Activated T-helper 1 cell treated with Interleukin-2 at 50 U/mL for 16 hours (primary cell): ENCODE measurements around the gene B4GALT6.

ENCODE experiments used
- DNase-seq: peaks from one replicate; pipeline ENCODE4 v3.0.0-alpha.2; 2020; ENCODE audit warnings: low read depth

B4GALT6 gene

DNA sequence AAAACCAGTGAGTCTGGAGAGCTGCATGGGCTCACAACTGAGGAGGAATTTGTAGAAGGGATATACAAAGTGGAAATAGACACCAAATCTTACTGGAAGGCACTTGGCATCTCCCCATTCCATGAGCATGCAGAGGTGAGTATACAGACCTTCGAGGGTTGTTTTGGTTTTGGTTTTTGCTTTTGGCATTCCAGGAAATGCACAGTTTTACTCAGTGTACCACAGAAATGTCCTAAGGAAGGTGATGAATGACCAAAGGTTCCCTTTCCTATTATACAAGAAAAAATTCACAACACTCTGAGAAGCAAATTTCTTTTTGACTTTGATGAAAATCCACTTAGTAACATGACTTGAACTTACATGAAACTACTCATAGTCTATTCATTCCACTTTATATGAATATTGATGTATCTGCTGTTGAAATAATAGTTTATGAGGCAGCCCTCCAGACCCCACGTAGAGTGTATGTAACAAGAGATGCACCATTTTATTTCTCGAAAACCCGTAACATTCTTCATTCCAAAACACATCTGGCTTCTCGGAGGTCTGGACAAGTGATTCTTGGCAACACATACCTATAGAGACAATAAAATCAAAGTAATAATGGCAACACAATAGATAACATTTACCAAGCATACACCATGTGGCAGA, 89.1 kb downstream of the B4GALT6 start:
- DNase-seq, result no peak

DNA sequence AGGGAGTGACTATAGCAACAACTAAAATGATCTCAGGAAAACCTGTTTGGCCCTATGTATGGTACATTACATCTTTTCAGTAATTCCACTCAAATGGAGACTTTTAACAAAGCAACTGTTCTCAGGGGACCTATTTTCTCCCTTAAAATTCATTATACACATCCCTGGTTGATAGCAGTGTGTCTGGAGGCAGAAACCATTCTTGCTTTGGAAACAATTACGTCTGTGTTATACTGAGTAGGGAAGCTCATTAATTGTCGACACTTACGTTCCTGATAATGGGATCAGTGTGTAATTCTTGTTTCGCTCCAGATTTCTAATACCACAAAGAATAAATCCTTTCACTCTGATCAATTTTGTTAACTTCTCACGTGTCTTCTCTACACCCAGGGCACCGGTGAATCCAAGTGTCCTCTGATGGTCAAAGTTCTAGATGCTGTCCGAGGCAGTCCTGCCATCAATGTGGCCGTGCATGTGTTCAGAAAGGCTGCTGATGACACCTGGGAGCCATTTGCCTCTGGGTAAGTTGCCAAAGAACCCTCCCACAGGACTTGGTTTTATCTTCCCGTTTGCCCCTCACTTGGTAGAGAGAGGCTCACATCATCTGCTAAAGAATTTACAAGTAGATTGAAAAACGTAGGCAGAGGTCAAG, 91.7 kb downstream of the B4GALT6 start:
- DNase-seq, result no peak

DNA sequence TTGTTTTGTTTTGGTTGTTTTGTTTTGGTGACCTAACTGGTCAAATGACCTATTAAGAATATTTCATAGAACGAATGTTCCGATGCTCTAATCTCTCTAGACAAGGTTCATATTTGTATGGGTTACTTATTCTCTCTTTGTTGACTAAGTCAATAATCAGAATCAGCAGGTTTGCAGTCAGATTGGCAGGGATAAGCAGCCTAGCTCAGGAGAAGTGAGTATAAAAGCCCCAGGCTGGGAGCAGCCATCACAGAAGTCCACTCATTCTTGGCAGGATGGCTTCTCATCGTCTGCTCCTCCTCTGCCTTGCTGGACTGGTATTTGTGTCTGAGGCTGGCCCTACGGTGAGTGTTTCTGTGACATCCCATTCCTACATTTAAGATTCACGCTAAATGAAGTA, 92.8 kb downstream of the B4GALT6 start, which contains the start of gene TTR:
Gene TTR (plus strand): TSS at position 250 of the 400 bp plus-strand sequence. CDS start 26 bp downstream, at position 276.
- no peak for DNase-seq

DNA sequence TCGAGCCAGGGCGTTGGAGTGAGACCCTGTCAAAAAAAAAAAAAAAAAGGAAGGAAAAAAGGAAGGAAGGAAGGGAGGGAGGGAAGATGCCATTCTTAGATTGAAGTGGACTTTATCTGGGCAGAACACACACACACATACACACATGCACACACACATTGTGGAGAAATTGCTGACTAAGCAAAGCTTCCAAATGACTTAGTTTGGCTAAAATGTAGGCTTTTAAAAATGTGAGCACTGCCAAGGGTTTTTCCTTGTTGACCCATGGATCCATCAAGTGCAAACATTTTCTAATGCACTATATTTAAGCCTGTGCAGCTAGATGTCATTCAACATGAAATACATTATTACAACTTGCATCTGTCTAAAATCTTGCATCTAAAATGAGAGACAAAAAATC, 93.3 kb downstream of the B4GALT6 start:
- DNase-seq, result no peak

DNA sequence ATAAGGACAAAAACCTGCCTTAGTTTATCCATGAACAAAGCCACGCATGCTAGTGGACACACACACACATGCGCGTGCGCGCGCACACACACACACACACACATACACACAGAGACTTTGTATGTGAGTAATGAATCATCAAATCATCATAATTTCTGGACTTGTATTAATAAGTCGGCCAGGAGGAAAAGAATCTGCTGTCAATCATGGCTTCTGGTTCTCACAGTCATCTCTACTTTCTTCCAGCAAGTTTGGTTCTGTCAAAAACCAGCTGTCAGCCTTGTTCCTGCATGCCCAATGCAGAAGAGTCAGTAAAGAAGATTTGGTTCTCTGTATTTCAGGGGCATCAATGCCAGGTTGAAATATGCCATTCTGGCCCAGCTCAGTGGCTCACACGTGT, 93.8 kb downstream of the B4GALT6 start:
- DNase-seq, result no peak

DNA sequence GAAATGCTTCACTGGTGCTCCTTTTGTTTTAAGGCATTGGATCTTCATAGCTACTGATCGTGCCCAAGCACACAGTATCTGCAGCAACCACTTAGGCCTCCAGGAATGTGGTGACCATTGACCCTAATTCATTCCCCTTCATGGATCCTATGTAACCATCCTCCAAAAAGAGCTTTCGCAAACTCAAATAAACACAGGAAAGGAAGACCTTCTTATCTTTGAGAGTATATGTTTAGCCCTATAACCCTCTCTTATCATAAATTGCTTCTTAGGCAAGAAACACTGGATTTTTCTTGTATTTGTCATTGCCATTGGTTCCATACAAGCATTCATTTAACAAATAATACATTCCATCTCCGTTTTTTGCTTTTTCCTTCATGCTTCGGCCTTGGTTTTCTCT, 96.9 kb downstream of the B4GALT6 start:
- no peak for DNase-seq

DNA sequence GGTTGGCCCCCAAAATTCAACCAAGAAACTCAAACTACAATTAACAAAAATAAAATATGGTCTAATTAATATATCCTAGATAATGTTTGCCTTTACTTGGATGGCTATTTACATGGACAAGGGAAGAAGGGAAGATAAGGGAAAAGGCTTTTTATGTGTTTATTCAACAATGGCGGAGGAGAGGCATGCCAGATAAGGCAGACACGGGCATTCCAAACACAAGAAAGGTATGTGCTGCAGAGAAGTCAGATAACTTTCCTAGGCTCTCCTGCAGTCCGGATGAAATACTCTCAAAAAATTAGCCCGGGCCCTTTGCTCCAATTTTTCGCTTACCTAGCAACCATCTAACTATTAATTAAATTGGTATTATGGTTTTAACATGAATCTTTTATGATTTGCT, 97.8 kb downstream of the B4GALT6 start:
- DNase-seq, result no peak

DNA sequence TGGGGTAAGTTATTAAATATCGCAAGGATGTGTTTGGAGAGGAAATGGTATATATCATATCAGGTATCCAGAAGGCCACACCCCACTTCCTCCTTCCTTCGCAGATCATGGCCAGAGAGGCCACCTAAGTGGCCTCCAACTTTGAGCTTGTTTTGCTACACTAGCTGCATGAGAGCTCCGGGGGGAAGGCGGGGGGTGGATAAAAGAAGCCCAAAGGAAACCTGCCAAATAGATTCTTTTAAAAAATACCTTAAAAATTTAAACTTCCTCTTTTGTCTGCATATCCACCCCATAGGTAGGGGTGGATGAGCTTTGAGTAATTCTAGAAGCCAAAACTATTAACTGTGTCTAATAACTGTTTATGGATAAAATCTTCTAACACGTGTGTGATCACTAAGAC, 98.4 kb downstream of the B4GALT6 start:
- no peak for DNase-seq

DNA sequence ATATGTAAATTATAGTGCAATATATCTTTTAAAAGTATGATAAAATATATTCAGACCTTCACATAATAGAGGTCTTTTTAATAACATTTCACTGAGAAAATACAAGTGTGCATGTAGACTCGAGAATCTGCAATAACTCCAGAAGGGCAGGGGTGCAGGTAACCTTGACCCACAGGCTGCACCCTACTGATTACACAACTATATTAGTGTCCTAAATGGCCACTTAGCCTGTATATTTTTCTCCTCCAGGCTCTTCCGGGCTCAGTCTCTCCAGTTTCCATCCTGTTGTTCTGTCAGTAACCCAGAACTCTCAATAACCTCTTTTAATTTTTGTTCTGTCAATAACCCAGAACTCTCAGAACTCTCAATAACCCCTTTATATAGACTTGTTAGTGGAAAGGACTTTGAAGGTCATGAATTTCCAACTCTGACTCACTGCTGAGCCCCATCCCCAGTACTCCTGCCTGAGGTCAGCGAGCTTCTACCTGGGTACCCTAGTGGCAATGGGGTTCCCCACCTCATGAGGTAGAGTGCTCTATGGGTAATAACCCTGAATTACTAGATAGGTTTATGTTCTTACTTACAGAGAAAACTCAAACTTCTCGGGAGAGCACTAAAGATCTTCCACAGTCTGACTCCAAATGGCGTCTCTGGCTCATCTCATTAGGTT, 101.1 kb downstream of the B4GALT6 start:
- DNase-seq, result no peak

DNA sequence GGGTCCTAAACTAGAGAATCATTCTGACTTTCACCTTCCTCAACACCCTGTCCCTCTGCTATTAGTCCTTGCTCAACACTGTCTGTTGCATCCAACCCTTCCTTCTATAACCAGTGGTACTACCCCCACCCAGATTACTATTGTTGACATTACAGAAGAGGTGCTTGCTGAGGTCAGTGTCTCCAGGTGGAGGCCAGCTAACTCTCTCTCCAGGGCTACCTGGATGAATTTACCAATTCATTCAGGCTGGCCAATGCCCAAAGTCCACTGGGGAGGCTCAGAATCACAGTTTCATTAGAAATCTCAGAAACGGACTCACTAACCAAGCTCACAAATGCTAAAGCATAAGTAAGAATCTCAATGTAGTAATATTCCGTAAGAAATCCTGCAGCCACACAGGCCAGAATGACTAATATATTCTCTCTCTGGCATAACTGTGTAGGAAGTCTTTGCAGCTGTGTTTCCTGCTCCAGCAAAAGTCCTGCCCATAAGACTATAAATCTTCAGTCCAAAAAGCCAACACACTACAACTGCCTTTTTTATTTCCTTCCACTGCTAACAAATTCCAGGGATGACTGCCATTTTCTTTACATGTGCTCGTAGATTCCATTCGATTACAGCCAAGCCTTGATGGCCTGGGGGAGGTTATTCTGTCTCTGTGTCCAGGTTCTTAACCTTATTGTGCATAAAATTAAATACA, 102.7 kb downstream of the B4GALT6 start:
- no peak for DNase-seq

DNA sequence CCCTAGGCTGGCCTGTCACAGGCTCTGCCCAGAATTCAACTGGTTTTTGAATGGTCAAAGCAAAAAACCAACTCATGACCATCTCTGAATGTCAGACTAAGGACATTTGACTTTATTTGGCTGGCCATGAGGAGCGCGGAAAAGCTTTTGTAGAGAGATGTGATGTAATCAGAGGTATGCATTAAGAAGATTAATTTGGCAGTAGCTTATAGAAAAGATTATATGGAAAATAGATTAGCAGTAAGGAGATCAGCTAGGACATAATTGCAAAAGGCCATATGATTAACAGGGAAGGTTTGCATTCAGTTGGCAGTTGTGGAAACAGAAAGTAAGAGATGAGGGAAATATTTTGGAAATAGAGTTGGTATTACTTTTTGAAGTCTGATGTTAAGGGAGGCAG, 105.0 kb downstream of the B4GALT6 start:
- no peak for DNase-seq

DNA sequence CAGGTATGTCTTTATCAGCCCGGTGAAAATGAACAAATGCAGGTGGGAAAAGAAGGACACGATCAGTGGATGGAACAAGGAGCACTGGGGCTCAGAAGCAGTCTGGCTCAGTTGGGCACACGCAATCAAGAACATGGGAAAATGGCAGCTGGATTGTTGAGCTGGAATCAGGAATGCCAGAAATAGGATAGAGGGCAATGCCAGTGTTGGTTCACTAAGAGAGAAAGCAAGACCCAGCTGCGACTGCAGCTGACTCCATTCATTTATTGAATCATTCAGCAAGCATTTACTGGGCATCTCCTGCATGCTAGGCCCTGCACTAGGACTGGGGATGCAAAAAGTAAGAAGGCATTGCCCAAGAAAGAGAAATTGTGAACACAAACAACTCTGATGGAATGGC, 106.3 kb downstream of the B4GALT6 start:
- no peak for DNase-seq

DNA sequence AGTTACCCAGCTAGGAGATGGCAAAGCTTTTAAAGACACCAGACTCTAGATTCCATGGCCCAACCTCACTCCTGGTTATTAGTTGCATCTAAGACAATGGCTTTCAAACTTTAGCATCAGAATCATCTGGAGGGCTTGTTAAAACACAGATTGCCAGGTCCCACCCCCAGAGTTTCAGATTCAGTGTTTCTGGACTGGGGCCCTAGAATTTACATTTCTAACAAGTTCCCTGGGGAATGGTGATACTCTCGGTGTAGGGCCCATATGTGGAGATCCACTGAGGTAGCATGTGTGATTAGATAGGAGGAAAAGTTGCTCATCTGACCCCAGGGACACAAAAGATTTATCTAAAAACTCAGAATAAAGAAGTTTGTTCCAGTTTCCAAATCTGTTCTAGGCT, 107.2 kb downstream of the B4GALT6 start:
- DNase-seq, result no peak

DNA sequence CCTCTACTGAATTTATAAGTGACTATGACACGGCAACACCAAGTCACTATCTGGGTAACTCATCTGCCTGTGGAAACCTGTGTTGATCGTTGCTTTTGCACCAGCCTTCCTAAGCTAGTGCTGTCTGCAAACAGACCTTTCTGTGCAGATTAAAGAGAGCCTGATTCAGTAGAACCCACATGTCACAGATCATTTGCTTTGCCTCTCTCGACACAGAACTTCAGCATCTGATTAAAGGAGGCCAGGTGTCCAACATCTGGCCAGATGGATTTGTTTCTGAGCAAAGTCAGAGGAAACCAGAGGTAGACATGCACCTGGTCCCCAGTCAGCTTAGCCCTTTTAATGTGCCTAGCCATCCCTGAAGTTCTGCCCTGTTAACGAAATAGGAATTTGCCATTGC, 107.7 kb downstream of the B4GALT6 start:
- no peak for DNase-seq

DNA sequence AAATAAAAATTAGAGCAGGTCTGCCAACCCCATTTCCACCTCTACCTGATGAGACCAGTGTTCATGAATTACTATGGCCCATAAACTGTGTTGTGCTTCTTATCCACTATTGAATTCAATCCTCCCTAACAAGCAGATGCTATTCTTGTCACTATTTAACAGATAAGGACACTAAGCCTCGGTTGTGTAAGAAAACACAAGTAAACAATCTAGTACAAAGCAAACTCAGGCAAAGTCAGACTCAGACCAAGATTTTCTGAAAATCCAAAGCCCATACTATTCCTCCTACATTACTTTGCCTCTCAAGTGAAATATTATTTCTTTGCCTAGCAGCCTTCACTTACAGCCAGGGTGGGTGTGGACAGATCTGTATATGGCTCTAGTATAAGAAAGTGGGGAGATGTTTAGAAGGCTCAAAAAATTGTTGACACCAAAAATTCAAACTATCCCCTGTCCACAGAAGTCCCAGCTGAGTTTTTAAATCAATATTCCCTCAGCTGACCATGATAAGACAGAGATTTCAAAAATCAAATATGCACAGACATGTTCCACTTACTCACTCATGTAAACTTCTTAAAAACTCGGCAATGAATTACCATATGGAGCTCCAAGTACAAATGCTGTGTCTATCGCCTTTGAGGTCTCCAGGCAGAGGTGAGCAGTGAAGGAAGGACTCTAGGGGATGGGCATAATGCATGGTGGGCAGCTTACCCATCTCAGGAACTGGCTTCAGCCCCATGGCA, 108.7 kb downstream of the B4GALT6 start:
- DNase-seq, result no peak

DNA sequence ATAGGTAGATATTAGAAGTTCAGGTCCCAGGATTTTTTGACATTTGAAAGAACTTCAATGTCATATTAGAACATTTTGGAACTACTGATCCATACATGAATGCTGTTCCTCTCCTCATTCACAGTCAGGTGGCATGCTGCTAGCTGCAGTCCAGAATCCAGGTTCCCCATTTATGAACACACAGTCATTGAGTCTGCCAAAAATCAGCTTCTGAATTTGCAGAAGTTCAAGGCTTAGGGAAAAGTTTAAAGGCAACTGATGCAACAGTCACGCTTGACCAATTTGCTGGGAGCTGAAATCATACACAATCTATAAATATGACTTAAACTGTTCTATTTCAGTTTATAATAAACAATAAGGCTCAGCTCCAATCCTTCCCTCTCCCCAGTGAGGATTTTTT, 110.0 kb downstream of the B4GALT6 start:
- DNase-seq, result no peak
